RWPE1 (cell line): ENCODE results near the gene FAM221B.

Source experiments
- CTCF ChIA-PET: fragments of 350-600 bp; sonication (Branson Sonifier 250); formaldehyde crosslinking; extraction: SDS; loops from one replicate; lab custom pipeline; 2021; lab: Yijun Ruan, JAX
- POLR2A ChIA-PET: fragments of 400-600 bp; formaldehyde crosslinking; extraction: SDS; loops from one replicate; lab custom pipeline; 2020; ENCODE audit warnings: antibody characterized with exemption; ENCODE audit not compliant: low non-redundant PET; lab: Yijun Ruan, JAX
- DNase-seq: peaks from one replicate; pipeline ENCODE4 v3.0.0; 2012; ENCODE audit warnings: low spot score
- H3K27ac ChIP-seq: fragments of 450-650 bp; 2 replicates; pipeline ENCODE4 v1.5.1; 2017
- TF ChIP-seq, protein P1 (sequence below): fragments of 450-650 bp; conservative IDR thresholded peaks from 2 replicates; pipeline ENCODE4 v1.5.1; 2017; ENCODE audit warnings: low read depth, mild to moderate bottlenecking

The FAM221B gene

DNA sequence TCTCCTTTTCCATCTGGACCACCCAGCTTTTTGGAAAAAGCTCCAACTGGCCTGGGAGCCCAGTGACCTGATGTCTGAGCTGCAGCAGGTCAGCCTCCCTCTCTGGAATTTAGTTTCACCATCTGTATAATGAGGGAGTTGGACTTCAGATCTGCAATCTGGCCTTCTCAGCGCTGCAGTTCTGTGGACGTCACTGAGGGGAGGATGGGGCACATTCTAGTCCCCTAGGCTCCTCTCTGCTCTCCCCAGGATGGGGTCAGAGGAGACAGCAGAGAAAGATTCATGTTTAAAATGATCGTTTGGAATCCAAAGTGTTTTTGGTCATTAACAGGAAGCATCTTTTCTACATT is 31.4 kb upstream of the FAM221B start:
- TF ChIP-seq, protein P1, sequence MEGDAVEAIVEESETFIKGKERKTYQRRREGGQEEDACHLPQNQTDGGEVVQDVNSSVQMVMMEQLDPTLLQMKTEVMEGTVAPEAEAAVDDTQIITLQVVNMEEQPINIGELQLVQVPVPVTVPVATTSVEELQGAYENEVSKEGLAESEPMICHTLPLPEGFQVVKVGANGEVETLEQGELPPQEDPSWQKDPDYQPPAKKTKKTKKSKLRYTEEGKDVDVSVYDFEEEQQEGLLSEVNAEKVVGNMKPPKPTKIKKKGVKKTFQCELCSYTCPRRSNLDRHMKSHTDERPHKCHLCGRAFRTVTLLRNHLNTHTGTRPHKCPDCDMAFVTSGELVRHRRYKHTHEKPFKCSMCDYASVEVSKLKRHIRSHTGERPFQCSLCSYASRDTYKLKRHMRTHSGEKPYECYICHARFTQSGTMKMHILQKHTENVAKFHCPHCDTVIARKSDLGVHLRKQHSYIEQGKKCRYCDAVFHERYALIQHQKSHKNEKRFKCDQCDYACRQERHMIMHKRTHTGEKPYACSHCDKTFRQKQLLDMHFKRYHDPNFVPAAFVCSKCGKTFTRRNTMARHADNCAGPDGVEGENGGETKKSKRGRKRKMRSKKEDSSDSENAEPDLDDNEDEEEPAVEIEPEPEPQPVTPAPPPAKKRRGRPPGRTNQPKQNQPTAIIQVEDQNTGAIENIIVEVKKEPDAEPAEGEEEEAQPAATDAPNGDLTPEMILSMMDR, result no peak
- ChIA-PET CTCF (interaction anchor here (0.6 to 0.7 kb wide), 2 partner anchors 16 to 29 kb away, joined by 4 read pairs; no protein-coding TSS in a partner anchor), POLR2A (no interaction called here)
- no peak overlapping the region for H3K27ac ChIP-seq
- no peak for DNase-seq

DNA sequence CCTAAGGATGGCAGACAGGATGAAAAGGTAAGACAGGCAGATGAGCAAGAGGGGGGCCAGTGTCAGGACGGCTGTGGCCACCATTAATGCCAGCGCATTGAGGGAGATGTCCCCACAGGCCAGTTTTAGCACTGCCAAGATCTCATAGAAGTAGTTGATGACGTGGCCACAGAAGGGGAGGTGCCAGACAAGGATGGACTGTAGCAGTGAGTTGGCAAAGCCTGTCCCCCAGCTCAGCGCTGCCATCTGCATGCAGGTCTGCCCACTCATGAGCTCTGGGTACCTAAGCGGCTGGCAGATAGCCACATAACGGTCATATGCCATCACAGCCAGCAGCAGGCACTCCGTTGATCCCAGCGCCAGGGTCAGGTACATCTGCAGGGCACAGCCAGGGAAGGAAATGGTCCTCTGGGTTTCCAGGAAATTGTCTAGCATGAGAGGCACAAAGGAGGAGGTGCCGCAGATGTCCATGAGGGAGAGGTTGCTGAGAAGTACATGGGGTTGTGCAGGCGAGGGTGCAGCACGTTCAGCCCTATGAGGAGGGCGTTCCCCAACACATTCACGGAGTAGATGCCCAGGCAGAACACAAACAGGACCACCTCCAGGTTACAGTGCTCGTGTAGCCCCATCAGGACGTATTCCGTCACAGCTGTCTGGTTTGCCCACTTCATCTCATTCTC is 30.9 kb upstream of the FAM221B start:
- H3K27ac ChIP-seq, result no peak overlapping the region
- TF ChIP-seq, protein P1, result no peak
- ChIA-PET POLR2A (no interaction called here), CTCF (interaction anchor here (0.5 to 0.7 kb wide), 3 partner anchors 16 to 992 kb away, joined by 3 to 4 read pairs (median 4); no protein-coding TSS in a partner anchor)
- no peak for DNase-seq

DNA sequence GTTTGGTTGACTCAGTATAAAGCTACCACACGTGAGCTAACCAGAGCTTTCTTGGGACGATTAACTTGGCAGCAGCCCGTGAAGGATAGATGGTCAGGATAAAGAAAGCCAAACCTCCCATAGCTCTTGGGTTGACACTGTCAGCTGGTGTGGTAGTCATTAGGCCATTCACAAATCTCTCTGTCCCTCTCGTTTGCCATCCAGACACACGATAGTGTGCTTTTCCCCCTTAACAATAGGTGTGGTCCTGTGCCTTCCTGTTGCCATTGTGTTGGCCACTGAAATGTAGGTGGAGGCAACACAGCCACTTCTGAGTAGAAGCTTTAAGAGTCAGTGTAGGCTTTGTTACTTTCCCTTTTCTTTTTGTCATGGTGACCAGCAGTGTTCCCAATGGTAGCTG is 29.9 kb upstream of the FAM221B start:
- POLR2A ChIA-PET, result no interaction called here
- H3K27ac ChIP-seq, result no peak overlapping the region
- CTCF ChIA-PET, result interaction anchor here (0.7 to 1.1 kb wide), 2 partner anchors 20 to 49 kb away, joined by 3 read pairs; no protein-coding TSS in a partner anchor
- DNase-seq, result no peak
- TF ChIP-seq, protein P1, result no peak

DNA sequence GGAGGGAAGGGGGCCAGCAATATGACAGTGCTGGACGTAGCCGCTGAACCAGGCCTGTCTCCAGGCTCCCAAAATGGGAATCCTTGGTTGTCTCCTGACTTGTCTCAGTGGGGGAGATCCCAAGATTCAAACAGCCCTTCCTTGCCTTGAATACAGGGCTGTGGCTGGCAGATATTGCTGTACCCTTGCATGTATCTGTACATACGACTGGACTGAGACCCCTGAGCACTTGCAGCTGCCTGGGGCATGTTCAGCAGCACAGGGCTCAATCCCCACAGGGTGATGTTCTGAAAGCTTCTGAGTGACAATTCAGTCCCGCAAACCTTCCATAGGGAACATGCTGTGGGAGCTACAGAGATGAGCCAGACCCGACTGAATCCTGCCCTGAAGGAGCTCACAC is 28.4 kb upstream of the FAM221B start:
- no peak overlapping the region for H3K27ac ChIP-seq
- POLR2A ChIA-PET, result interaction anchor here (0.6 kb wide), 1 partner anchor 381 kb away, joined by 3 read pairs; no protein-coding TSS in a partner anchor
- CTCF ChIA-PET, result interaction anchor here (0.8 kb wide), 1 partner anchor 89 kb away, joined by 3 read pairs; no protein-coding TSS in a partner anchor
- TF ChIP-seq, protein P1, result no peak
- no peak for DNase-seq

GRCh38 chr9:35856206-35856605 is 27.7 kb upstream of the FAM221B start:
- DNase-seq, result no peak
- POLR2A ChIA-PET, result no interaction called here
- CTCF ChIA-PET, result interaction anchor here (0.6 to 1.2 kb wide), 2 partner anchors 26 to 45 kb away, joined by 5 to 7 read pairs; no protein-coding TSS in a partner anchor
- TF ChIP-seq, protein P1, result no peak
- no peak overlapping the region for H3K27ac ChIP-seq

- DNase-seq, result no peak
- POLR2A ChIA-PET, result no interaction called here
- CTCF ChIA-PET, result interaction anchor here (0.5 to 1.0 kb wide), 2 partner anchors 13 to 28 kb away, joined by 3 to 4 read pairs; no protein-coding TSS in a partner anchor
- no peak overlapping the region for H3K27ac ChIP-seq
- TF ChIP-seq, protein P1, result no peak
Measured at GRCh38 chr9:35854091-35854762, 25.7 kb upstream of the FAM221B start.
